MM.1S (cell line): ENCODE measurements around the gene CASP7.

Experiments used
- DNase-seq: peaks from one replicate; pipeline ENCODE4 v3.0.0-alpha.2; 2015
- H2AFZ ChIP-seq: fragments of 300-600 bp; sonication (generic); 2 replicates; pipeline ENCODE4 v1.6.0; 2016; ENCODE audit warnings: antibody characterized with exemption, low read length
- H3F3A ChIP-seq: fragments of 300-600 bp; sonication (generic); 2 replicates; pipeline ENCODE4 v1.6.1; 2016; ENCODE audit warnings: mild to moderate bottlenecking, antibody characterized with exemption, low read length, moderate library complexity, mixed read lengths; ENCODE audit not compliant: insufficient read depth
- H3K27ac ChIP-seq: fragments of 300-600 bp; sonication (generic); 2 replicates; pipeline ENCODE4 v1.5.1; 2016; ENCODE audit warnings: mild to moderate bottlenecking, low read length
- H3K27me3 ChIP-seq: fragments of 300-600 bp; sonication (generic); replicated peaks from 2 replicates; pipeline ENCODE4 v1.6.0; 2016; ENCODE audit warnings: low read length; ENCODE audit not compliant: insufficient read depth
- H3K36me3 ChIP-seq: fragments of 300-600 bp; sonication (generic); replicated peaks from 2 replicates; pipeline ENCODE4 v1.6.1; 2016; ENCODE audit warnings: mild to moderate bottlenecking, low read length, mixed read lengths; ENCODE audit not compliant: insufficient read depth
- H3K4me1 ChIP-seq: fragments of 300-600 bp; sonication (generic); 2 replicates; pipeline ENCODE4 v1.6.1; 2016; ENCODE audit warnings: low read length, mixed read lengths
- H3K4me2 ChIP-seq: fragments of 300-600 bp; sonication (generic); 2 replicates; pipeline ENCODE4 v1.6.0; 2016; ENCODE audit warnings: low read depth, low read length
- H3K4me3 ChIP-seq: fragments of 300-600 bp; sonication (generic); 2 replicates; pipeline ENCODE4 v1.5.1; 2016; ENCODE audit warnings: low read length, mixed read lengths
- H3K79me2 ChIP-seq: fragments of 300-600 bp; sonication (generic); 2 replicates; pipeline ENCODE4 v1.6.1; 2016; ENCODE audit warnings: mixed run types, low read length, mixed read lengths
- H3K9ac ChIP-seq: fragments of 300-600 bp; sonication (generic); 2 replicates; pipeline ENCODE4 v1.6.1; 2016; ENCODE audit warnings: low read length, mixed read lengths
- H3K9me2 ChIP-seq: fragments of 300-600 bp; sonication (generic); replicated peaks from 2 replicates; pipeline ENCODE4 v1.6.1; 2016; ENCODE audit warnings: mild to moderate bottlenecking, low read length, mixed read lengths; ENCODE audit not compliant: insufficient read depth
- H3K9me3 ChIP-seq: fragments of 300-600 bp; sonication (generic); replicated peaks from 2 replicates; pipeline ENCODE4 v1.6.1; 2016; ENCODE audit warnings: mild to moderate bottlenecking, low read length, mixed read lengths; ENCODE audit not compliant: insufficient read depth
- H4K20me1 ChIP-seq: fragments of 300-600 bp; sonication (generic); 2 replicates; pipeline ENCODE4 v1.6.1; 2016; ENCODE audit warnings: mild to moderate bottlenecking, low read length, moderate library complexity, mixed read lengths; ENCODE audit not compliant: insufficient read depth
- CTCF ChIP-seq: fragments of 300-600 bp; sonication (generic); IDR thresholded peaks from 2 replicates; pipeline ENCODE4 v1.5.1; 2016; ENCODE audit warnings: antibody characterized with exemption, low read length, mixed read lengths
- EZH2 ChIP-seq: fragments of 300-600 bp; sonication (generic); optimal IDR thresholded peaks from 2 replicates; pipeline ENCODE3; 2017; ENCODE audit warnings: low read depth, mild to moderate bottlenecking, antibody characterized with exemption, low read length, mixed read lengths
- EZH2phosphoT487 ChIP-seq: fragments of 300-600 bp; sonication (generic); IDR thresholded peaks from 2 replicates; pipeline ENCODE4 v1.6.1; 2018; ENCODE audit warnings: antibody characterized with exemption, low read length

Gene CASP7

GRCh38 chr10:113656896-113657295 is 22.8 kb upstream of the CASP7 start:
- Histone ChIP-seq H3K9me2 (no peaks in the 10 kb centered on the region), H3K27ac (no peak overlapping the region), H4K20me1 (no peaks in the 10 kb centered on the region), H3K4me3 (no peak overlapping the region), H3K36me3 (no peaks in the 10 kb centered on the region), H3K9ac (no peak overlapping the region), H3K4me1 (no peaks in the 10 kb centered on the region), H3K27me3 (no peaks in the 10 kb centered on the region), H3K4me2 (no peak overlapping the region), H3K79me2 (no peaks in the 10 kb centered on the region), H3K9me3 (no peaks in the 10 kb centered on the region), H3F3A (no peaks in the 10 kb centered on the region), H2AFZ (no peak overlapping the region)
- no peak for DNase-seq
- TF ChIP-seq CTCF (no peak), EZH2 (no peak), EZH2phosphoT487 (no peak)

- Histone ChIP-seq H3F3A (no peaks in the 10 kb centered on the region), H3K27ac (no peak overlapping the region), H2AFZ (no peak overlapping the region), H3K27me3 (no peaks in the 10 kb centered on the region), H3K9me3 (no peaks in the 10 kb centered on the region), H3K4me2 (no peak overlapping the region), H3K4me3 (no peak overlapping the region), H4K20me1 (no peaks in the 10 kb centered on the region), H3K79me2 (no peaks in the 10 kb centered on the region), H3K36me3 (no peaks in the 10 kb centered on the region), H3K9ac (no peak overlapping the region), H3K9me2 (no peaks in the 10 kb centered on the region), H3K4me1 (no peaks in the 10 kb centered on the region)
- TF ChIP-seq EZH2phosphoT487 (no peak), EZH2 (no peak), CTCF (no peak)
- no peak for DNase-seq
These were observed 22.2 kb upstream of the CASP7 start for GRCh38 chr10:113657544-113657943.

- Histone ChIP-seq H3K9me3 (no peaks in the 10 kb centered on the region), H3K9me2 (no peaks in the 10 kb centered on the region), H3K36me3 (no peaks in the 10 kb centered on the region), H3K27me3 (no peaks in the 10 kb centered on the region), H3K79me2 (no peaks in the 10 kb centered on the region), H3K4me3 (no peak overlapping the region), H3K4me2 (no peak overlapping the region), H3F3A (no peaks in the 10 kb centered on the region), H3K27ac (no peak overlapping the region), H4K20me1 (no peaks in the 10 kb centered on the region), H2AFZ (no peak overlapping the region), H3K4me1 (no peaks in the 10 kb centered on the region), H3K9ac (no peak overlapping the region)
- TF ChIP-seq EZH2 (no peak), EZH2phosphoT487 (no peak), CTCF (no peak)
- DNase-seq, result no peak
These were observed 18.4 kb upstream of the CASP7 start for GRCh38 chr10:113661332-113661731.
